Effector memory CD4-positive, alpha-beta T cell (primary cell): Measurements from ENCODE around the gene C22orf23.

ENCODE experiments used
- DNase-seq, 3 donors: peaks; one replicate each; pipeline ENCODE4 v3.0.0-alpha.2; 2020
- H3K27ac ChIP-seq: 2 replicates; pipeline ENCODE4 v1.7.0; 2013; ENCODE audit warnings: mild to moderate bottlenecking, low read length, moderate library complexity; ENCODE audit not compliant: insufficient read depth, poor library complexity, severe bottlenecking
- H3K27me3 ChIP-seq: replicated peaks from 2 replicates; pipeline ENCODE4 v1.7.0; 2013; ENCODE audit warnings: mild to moderate bottlenecking, low read length; ENCODE audit not compliant: insufficient read depth, control insufficient read depth, poor library complexity, severe bottlenecking
- H3K36me3 ChIP-seq: 2 replicates; pipeline ENCODE4 v1.7.0; 2013; ENCODE audit warnings: mild to moderate bottlenecking, low read length, moderate library complexity; ENCODE audit not compliant: control insufficient read depth, insufficient read depth
- H3K4me1 ChIP-seq: 2 replicates; pipeline ENCODE4 v1.7.0; 2013; ENCODE audit warnings: low read length, mild to moderate bottlenecking; ENCODE audit not compliant: control insufficient read depth, insufficient read depth, poor library complexity, severe bottlenecking
- H3K4me3 ChIP-seq: 2 replicates; pipeline ENCODE4 v1.7.0; 2013; ENCODE audit warnings: low read length, low read depth, mild to moderate bottlenecking; ENCODE audit not compliant: insufficient read depth, poor library complexity, severe bottlenecking
- H3K9me3 ChIP-seq: 2 replicates; pipeline ENCODE4 v1.7.0; 2013; ENCODE audit warnings: mild to moderate bottlenecking, low read length, moderate library complexity; ENCODE audit not compliant: control insufficient read depth

C22orf23 gene

DNA sequence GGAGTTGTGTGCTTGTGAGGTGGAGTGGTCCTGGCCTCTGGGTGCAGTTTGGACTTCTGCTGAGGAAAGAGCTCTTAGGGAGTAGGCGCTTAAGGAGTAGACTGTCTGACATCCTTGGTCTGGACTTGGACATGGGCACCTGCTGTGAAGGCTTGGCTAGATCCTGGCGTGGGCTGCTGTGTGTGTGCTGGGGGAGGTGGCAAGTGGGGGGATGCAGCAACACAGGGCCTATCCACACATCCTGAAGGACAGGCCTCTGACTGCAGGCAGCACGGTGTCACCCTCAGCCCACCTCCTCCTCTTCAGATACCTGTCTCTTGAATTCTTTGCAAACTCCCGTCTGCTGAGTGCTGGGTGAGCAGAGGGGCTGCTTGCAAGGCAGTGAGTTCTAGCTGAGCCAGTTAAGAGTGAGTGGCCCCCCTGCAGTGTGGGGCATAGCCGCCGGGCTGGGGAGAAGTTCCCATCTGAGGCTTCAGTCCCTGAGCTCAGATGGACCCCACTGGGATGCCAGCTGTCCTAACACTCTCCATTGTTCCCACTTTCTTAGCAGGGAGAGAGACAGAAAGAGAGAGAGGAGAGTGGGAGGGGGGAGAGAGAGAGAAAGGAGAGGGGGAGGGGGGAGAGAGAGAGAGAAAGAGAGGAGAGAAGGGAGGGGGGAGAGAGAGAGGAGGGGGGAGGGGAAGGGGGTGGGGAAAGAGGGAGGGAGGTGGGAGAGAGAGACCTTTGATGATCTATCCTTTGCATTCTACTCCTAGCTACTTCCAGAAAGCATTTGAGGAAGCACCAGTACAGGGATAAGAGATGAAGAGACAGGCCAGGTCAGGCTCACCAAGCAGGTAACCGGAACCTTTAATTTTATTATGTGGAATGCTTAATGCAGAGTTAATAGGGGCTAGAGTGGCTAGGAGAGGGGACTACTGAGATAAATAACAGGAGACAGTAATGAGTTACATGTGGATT lies 18.4 kb upstream of the C22orf23 start:
- Histone ChIP-seq H3K27ac (no peak overlapping the region), H3K36me3 (peaks cover 27% of the 10 kb centered on the region), H3K4me1 (no peaks in the 10 kb centered on the region), H3K4me3 (no peak overlapping the region), H3K9me3 (no peaks in the 10 kb centered on the region), H3K27me3 (no peaks in the 10 kb centered on the region)
- no peak for DNase-seq

DNA sequence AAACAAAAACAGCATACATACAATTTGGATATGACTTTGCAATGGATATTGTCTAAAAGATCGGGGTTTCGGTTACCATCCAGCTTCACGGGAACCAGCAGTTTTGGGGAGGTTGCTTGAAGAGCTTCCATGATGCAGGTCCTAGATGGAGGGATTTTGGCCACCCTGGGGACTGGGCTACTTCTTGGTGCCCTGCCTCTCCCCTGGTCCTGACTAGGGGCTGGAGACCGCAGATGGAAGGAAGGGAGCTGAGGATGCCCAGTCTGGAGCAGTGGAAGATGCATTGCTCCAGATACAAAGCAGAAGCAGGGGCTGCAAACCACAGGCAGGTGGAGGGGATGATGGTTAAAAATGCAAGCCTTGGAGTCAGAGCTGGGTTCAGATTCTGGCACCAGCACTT lies 17.5 kb upstream of the C22orf23 start:
- no peaks in the 10 kb centered on the region for H3K4me1 ChIP-seq
- H3K27me3 ChIP-seq = no peaks in the 10 kb centered on the region
- H3K9me3 ChIP-seq = no peaks in the 10 kb centered on the region
- H3K27ac ChIP-seq = no peak overlapping the region
- no peak for DNase-seq
- peaks cover 27% of the 10 kb centered on the region for H3K36me3 ChIP-seq
- no peak overlapping the region for H3K4me3 ChIP-seq

GRCh38 chr22:37968452-37969251 lies 15.3 kb upstream of the C22orf23 start:
- H3K4me1 ChIP-seq = no peaks in the 10 kb centered on the region
- no peaks in the 10 kb centered on the region for H3K27me3 ChIP-seq
- H3K4me3 ChIP-seq = no peak overlapping the region
- DNase-seq = no peak
- no peaks in the 10 kb centered on the region for H3K9me3 ChIP-seq
- H3K27ac ChIP-seq = no peak overlapping the region
- peaks cover 27% of the 10 kb centered on the region for H3K36me3 ChIP-seq

- H3K36me3 ChIP-seq = peaks cover 27% of the 10 kb centered on the region
- H3K27me3 ChIP-seq = no peaks in the 10 kb centered on the region
- no peaks in the 10 kb centered on the region for H3K9me3 ChIP-seq
- H3K4me1 ChIP-seq = no peaks in the 10 kb centered on the region
- no peak overlapping the region for H3K4me3 ChIP-seq
- no peak for DNase-seq
- no peak overlapping the region for H3K27ac ChIP-seq
Measured at GRCh38 chr22:37967637-37968451, 14.4 kb upstream of the C22orf23 start.

- H3K36me3 ChIP-seq = peaks cover 31% of the 10 kb centered on the region
- no peaks in the 10 kb centered on the region for H3K27me3 ChIP-seq
- no peaks in the 10 kb centered on the region for H3K4me1 ChIP-seq
- H3K9me3 ChIP-seq = no peaks in the 10 kb centered on the region
- no peak for DNase-seq
- no peak overlapping the region for H3K4me3 ChIP-seq
- no peak overlapping the region for H3K27ac ChIP-seq
Measured at GRCh38 chr22:37967147-37967546, 13.7 kb upstream of the C22orf23 start.

DNA sequence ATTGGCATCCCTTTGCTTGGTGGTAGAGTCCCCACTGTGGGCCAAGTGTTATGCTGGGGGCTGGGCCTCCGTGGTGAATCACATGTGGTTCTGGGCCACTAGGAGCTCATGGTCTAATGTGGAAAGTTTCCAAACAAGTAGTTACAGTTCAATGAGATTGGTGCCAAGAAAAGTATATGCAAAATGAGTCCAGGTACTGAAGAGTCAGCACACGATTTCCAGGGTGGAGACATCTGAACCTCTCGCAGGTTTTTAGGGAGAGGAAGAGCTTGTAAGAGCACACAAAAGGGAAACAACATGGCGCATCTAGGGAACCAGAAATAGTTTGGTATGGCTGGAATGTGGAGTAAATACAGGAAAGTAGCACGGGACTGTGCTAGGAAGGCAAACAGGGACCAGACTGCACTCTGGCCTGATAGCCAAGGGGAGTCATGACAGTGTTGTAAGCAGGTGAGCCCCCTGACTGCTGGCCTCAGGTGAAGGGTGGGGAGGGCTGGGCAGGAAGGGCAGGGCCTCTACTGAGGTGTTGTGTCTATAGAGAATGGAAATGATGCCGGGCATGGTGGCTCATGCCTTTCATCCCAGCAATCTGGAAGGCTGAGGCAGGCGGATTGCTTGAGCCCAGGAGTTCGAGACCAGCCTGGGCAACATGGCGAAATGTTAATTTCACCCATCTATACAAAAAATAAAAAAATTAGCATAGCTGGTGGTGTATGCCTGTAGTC lies 12.7 kb upstream of the C22orf23 start:
- Histone ChIP-seq H3K9me3 (no peaks in the 10 kb centered on the region), H3K4me1 (no peaks in the 10 kb centered on the region), H3K4me3 (no peak overlapping the region), H3K27ac (no peak overlapping the region), H3K36me3 (peaks cover 37% of the 10 kb centered on the region), H3K27me3 (no peaks in the 10 kb centered on the region)
- DNase-seq = no peak

- no peak for DNase-seq
- H3K4me1 ChIP-seq = no peaks in the 10 kb centered on the region
- no peaks in the 10 kb centered on the region for H3K9me3 ChIP-seq
- H3K27ac ChIP-seq = no peak overlapping the region
- H3K36me3 ChIP-seq = peaks cover 45% of the 10 kb centered on the region
- H3K27me3 ChIP-seq = no peaks in the 10 kb centered on the region
- H3K4me3 ChIP-seq = no peak overlapping the region
Measured at GRCh38 chr22:37961062-37961461, 7.7 kb upstream of the C22orf23 start.

- no peak for DNase-seq
- no peak overlapping the region for H3K27ac ChIP-seq
- no peaks in the 10 kb centered on the region for H3K9me3 ChIP-seq
- H3K4me3 ChIP-seq = no peak overlapping the region
- peaks cover 45% of the 10 kb centered on the region for H3K36me3 ChIP-seq
- H3K4me1 ChIP-seq = peaks cover 5% of the 10 kb centered on the region
- H3K27me3 ChIP-seq = no peaks in the 10 kb centered on the region
Measured at GRCh38 chr22:37959231-37959825, 5.9 kb upstream of the C22orf23 start.

DNA sequence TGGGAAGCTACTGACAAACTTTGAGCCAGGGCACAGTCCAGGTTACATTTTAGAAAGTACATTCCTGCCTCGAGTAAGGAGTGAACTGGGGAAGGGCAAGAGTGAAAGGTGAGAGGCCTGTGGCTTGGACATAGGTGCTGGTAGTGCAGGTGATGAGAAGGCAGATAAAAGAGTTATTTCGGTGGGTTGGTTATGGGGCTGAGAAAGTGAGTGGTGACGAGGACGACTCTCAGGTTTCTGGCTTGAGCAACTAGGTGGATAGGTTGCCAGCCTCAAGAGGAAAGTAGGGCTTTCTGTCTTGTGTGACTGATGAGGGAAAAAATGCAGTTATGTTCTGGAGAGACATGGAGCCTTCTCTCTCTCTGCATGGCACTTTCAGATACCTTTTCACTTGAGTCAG lies 3.8 kb upstream of the C22orf23 start:
- H3K4me3 ChIP-seq = no peak overlapping the region
- H3K27ac ChIP-seq = no peak overlapping the region
- DNase-seq = no peak
- H3K4me1 ChIP-seq = peaks cover 13% of the 10 kb centered on the region
- peaks cover 3% of the 10 kb centered on the region for H3K27me3 ChIP-seq
- peaks cover 43% of the 10 kb centered on the region for H3K36me3 ChIP-seq
- H3K9me3 ChIP-seq = no peaks in the 10 kb centered on the region
